Body of pancreas (tissue), 4 donors: ENCODE measurements around the gene IPO7. TPM values are rescaled to one million over a fixed set of nuclear protein-coding genes. Genes with fewer than 3 reads are reported as not detected.
"Not testable (repeated sequence)": the region's sequence is repeated elsewhere in the genome, so short reads cannot be mapped to it uniquely, and the experiment has no call there.

Experiments
- ATAC-seq: fragments of 150-250 bp; one replicate; pipeline ENCODE4 v1.9.1; 2016
- DNase-seq, 4 donors: peaks; one replicate each; pipeline ENCODE4 v3.0.0-alpha.2; 2019
- H3K27ac ChIP-seq, 4 donors: fragments of 200-600 bp; sonication (generic); 1 replicate in 3 of 4; 2 replicates in 1 of 4; pipeline versions ENCODE4 v1.5.1 to v1.6.1; 2016 to 2019; ENCODE audit warnings: mild to moderate bottlenecking in 1 of 4, mixed read lengths in 1 of 4, moderate library complexity in 1 of 4
- H3K27me3 ChIP-seq, 2 donors: fragments of 200-600 bp; sonication (generic); one replicate each; pipeline ENCODE4 v1.6.0; 2016; ENCODE audit warnings: mild to moderate bottlenecking in 1 of 2
- H3K36me3 ChIP-seq, 2 donors: fragments of 200-600 bp; sonication (generic); replicated peaks in 1 of 2; 2 replicates each; pipeline ENCODE4 v1.5.1; 2016; ENCODE audit warnings: low read depth in 2 of 2; ENCODE audit not compliant: insufficient read depth in 1 of 2
- H3K4me1 ChIP-seq: fragments of 200-600 bp; sonication (generic); one replicate; pipeline ENCODE4 v1.6.0; 2016
- H3K4me3 ChIP-seq, 2 donors: fragments of 200-600 bp; sonication (generic); 1 replicate in 1 of 2; 2 replicates in 1 of 2; pipeline ENCODE4 v1.5.1; 2016 to 2019
- H3K9me3 ChIP-seq, 3 donors: fragments of 200-600 bp; sonication (generic); 1 replicate in 2 of 3; 2 replicates in 1 of 3; pipeline ENCODE4 v1.5.1; 2016
- POLR2A ChIP-seq, 3 donors: fragments of 450-650 bp; IDR thresholded peaks; one replicate each; pipeline ENCODE4 v1.6.1; 2016; ENCODE audit warnings: antibody characterized with exemption in 3 of 3, mild to moderate bottlenecking in 2 of 3
- WGBS, 2 donors: methylation state at CpG; one replicate each; pipeline ENCODE4 v1.1.5; 2017; 5-methylcytosine and 5-hydroxymethylcytosine counted together
- intact Hi-C: fragments of 100-400 bp; cut with DNase I; formaldehyde crosslinking; loops from one replicate; pipeline ENCODE4 v1.15.1; 2023
- total RNA-seq, 2 donors: library from RNA; depleted of rRNA; stranded (reverse); fragments of >200 nt; gene quantifications; one replicate each; pipeline ENCODE4 v1.1.0, GENCODE V29; 2016
- TF ChIP-seq, protein P1 (sequence below), 7 experiments: fragments of 450-650 bp in 4 of 7; fragments of 200-600 bp in 3 of 7; sonication (generic) in 3 of 7; IDR thresholded peaks; one replicate each; pipeline ENCODE4 v1.5.1; 2016 to 2019; ENCODE audit warnings: antibody characterized with exemption in 7 of 7

The IPO7 gene
- total RNA-seq, 2 donors from 2014 or later: 54.0 to 167 TPM

DNA sequence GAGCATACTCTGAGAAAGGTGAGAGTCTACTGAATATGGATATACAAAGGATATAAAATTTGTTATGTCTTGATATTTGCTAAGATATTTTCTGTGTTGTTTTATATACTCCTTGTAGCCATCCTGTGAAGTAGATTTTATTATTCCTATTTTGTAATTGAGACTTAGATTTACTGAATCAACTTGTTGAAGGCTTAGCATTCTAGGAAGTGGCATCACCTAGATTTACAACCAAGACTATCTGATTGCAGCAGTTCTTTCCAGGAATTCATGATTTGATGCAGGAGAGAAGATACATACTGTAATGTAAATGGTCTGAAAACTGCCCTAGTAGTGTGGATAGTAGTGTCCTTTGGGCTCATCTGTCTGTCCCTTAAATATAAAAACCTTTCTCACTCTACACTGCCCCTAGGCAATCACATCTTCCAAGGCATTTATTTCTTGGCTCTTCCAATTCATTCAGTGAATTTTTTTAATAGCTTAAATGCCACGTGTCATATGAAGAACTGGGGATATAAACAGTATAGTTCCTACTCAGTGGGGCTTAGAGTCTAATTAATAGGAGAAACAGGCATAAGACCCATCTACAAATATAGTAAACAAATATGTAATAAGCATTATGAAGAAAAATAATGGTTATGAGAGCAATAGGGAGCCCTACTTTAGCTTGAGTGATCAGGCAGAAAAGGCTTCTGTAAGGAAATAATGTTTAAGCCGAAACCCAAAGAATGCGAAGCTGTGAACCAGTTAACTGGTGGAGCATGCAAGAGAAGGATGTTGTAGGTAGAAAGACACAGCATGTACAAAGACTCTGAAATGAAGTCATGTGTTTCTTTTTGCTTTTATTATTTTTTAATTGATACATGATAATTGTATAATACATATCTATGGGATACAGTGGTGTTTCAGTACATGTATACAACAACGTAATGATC is 13.6 kb downstream of the IPO7 start:
- H3K9me3 ChIP-seq: no peaks in the 10 kb centered on the region
- ATAC-seq (no peak), DNase-seq (no peak)
- intact Hi-C loops: no loop called here
- H3K36me3 ChIP-seq: no peaks in the 10 kb centered on the region
- no peaks in the 10 kb centered on the region for H3K27me3 ChIP-seq
- H3K27ac ChIP-seq: no peak overlapping the region
- 81 to 87% methylated on average over 4 of the region's 4 CpGs for WGBS, 2 donors
- no peaks in the 10 kb centered on the region for H3K4me1 ChIP-seq
- no peak overlapping the region for H3K4me3 ChIP-seq
- TF ChIP-seq, protein P1, sequence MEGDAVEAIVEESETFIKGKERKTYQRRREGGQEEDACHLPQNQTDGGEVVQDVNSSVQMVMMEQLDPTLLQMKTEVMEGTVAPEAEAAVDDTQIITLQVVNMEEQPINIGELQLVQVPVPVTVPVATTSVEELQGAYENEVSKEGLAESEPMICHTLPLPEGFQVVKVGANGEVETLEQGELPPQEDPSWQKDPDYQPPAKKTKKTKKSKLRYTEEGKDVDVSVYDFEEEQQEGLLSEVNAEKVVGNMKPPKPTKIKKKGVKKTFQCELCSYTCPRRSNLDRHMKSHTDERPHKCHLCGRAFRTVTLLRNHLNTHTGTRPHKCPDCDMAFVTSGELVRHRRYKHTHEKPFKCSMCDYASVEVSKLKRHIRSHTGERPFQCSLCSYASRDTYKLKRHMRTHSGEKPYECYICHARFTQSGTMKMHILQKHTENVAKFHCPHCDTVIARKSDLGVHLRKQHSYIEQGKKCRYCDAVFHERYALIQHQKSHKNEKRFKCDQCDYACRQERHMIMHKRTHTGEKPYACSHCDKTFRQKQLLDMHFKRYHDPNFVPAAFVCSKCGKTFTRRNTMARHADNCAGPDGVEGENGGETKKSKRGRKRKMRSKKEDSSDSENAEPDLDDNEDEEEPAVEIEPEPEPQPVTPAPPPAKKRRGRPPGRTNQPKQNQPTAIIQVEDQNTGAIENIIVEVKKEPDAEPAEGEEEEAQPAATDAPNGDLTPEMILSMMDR (IDR thresholded peaks at IDR 0.05): no peak
- no peak for TF ChIP-seq POLR2A (IDR thresholded peaks at IDR 0.05)

DNA sequence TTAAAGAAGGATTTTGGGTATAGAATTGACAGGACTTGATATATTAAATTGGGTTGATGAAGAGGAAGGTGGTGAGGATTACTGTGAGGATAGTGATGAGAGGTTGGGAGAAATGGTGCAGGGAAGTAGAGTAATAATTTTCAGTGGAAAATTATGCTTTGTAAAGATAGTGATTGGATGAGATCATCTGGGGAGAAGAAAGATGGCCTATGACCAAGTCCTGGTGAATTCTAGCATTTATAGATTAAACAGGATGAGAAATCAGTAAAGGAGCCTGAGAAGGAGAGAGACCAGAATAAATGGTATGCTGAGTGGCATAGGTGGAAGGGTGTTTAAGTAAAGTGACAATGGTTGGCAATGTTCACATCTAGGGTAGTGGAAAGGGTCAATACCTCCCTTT is 15.0 kb downstream of the IPO7 start:
- no peaks in the 10 kb centered on the region for H3K4me1 ChIP-seq
- no peaks in the 10 kb centered on the region for H3K27me3 ChIP-seq
- H3K36me3 ChIP-seq: no peaks in the 10 kb centered on the region
- TF ChIP-seq POLR2A (IDR thresholded peaks at IDR 0.05): no peak
- TF ChIP-seq, protein P1 (IDR thresholded peaks at IDR 0.05): no peak
- intact Hi-C loops: no loop called here
- no peaks in the 10 kb centered on the region for H3K9me3 ChIP-seq
- ATAC-seq: no peak
- no peak overlapping the region for H3K27ac ChIP-seq
- DNase-seq: no peak
- no peak overlapping the region for H3K4me3 ChIP-seq

DNA sequence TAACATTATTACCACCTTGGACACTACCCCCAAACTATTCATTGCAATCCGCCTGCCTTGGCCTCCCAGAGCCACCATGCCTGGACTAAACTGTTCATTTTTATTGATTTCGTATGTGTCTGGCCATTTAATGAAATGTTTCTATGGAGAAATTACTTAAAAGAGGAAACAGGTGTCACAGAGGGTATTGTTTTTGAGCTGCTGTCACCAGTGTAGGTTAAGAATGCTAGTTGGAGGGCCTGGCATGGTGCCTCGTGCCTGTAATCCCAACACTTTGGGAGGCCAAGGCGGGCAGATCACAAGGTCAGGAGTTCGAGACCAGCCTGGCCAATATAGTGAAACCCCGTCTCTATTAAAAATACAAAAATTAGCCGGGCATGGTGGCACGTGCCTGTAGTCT is 17.4 kb downstream of the IPO7 start:
- intact Hi-C loops, ATAC-seq: not testable (repeated sequence)
- WGBS, 2 donors: 67 to 77% methylated on average over 8 of the region's 8 CpGs

DNA sequence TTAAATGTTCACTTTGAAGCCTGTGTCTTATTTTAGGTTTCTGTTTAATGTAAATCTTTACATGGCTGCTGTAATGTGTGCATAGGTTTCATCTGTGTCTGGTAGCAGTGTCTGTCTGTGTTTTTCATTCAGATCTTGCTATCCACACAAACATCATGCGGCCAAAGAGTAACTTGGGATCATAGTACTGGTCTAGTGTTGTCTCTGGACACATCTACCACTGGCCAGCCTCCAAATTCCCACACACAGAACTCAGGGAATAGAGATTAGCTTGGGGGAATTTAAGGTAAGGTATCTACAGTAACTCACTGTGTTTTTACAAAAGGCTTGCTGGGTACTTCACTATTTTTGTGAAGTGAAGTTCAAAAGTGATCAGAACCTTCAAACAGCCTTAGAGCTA is 44.3 kb downstream of the IPO7 start:
- Histone ChIP-seq H3K9me3 (no peaks in the 10 kb centered on the region), H3K4me3 (no peak overlapping the region), H3K36me3 (peaks cover 7 to 42% of the 10 kb centered on the region in 2 donors), H3K27me3 (no peaks in the 10 kb centered on the region), H3K4me1 (no peaks in the 10 kb centered on the region), H3K27ac (no peak overlapping the region)
- TF ChIP-seq POLR2A (IDR thresholded peaks at IDR 0.05): no peak
- TF ChIP-seq, protein P1 (IDR thresholded peaks at IDR 0.05): no peak
- no peak for ATAC-seq
- intact Hi-C loops: no loop called here
- DNase-seq: no peak
- WGBS, 2 donors: 47 to 52% methylated on average over 1 of the region's 1 CpG

More for the DNA sequence above, 17.4 kb downstream of the IPO7 start:
- not testable (repeated sequence) for DNase-seq, H3K4me1 ChIP-seq, H3K27me3 ChIP-seq, H3K9me3 ChIP-seq, H3K27ac ChIP-seq, H3K4me3 ChIP-seq, H3K36me3 ChIP-seq

DNA sequence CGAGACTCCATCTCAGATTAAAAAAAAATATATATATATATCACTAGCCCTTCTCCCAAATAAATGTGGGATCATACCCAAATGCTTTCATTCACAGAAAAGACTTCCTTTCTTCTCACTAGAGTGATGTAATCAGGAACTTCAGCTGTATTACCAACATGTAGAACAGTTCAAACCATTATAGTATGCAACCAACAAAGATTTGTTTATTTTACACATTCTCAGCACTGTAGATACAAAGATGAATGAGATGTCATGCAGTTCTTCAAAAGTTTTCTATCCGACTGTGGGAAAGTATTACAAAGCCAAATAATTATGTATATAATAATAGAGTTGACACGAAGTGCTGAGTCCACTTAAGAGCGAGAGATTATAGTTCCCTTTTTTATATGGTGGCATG is 54.2 kb downstream of the IPO7 start:
- DNase-seq: no peak
- WGBS, 2 donors: 87% methylated on average over 4 of the region's 4 CpGs

More for the DNA sequence above, 54.2 kb downstream of the IPO7 start:
- Histone ChIP-seq H3K4me3 (no peak overlapping the region), H3K4me1 (no peaks in the 10 kb centered on the region), H3K9me3 (no peaks in the 10 kb centered on the region), H3K27ac (no peak overlapping the region), H3K27me3 (no peaks in the 10 kb centered on the region), H3K36me3 (peaks cover 0 to 45% of the 10 kb centered on the region in 2 donors)
- no peak for ATAC-seq
- TF ChIP-seq POLR2A (IDR thresholded peaks at IDR 0.05): no peak
- TF ChIP-seq, protein P1 (IDR thresholded peaks at IDR 0.05): no peak
- intact Hi-C loops: no loop called here
